HEK293T (cell line): ENCODE data around the gene CCNB1.

Experiments used
- CTBP1 ChIP-seq: fragments of 450-650 bp; IDR thresholded peaks from 2 replicates; pipeline ENCODE4 v1.6.1; 2016; ENCODE audit warnings: borderline replicate concordance
- ELF4 ChIP-seq: fragments of 450-650 bp; IDR thresholded peaks from 2 replicates; pipeline ENCODE4 v1.6.1; 2017; ENCODE audit warnings: antibody characterized with exemption
- FOXM1 ChIP-seq: fragments of 450-650 bp; IDR thresholded peaks from 2 replicates; pipeline ENCODE4 v1.6.1; 2017; ENCODE audit warnings: mild to moderate bottlenecking, borderline replicate concordance

DNA sequence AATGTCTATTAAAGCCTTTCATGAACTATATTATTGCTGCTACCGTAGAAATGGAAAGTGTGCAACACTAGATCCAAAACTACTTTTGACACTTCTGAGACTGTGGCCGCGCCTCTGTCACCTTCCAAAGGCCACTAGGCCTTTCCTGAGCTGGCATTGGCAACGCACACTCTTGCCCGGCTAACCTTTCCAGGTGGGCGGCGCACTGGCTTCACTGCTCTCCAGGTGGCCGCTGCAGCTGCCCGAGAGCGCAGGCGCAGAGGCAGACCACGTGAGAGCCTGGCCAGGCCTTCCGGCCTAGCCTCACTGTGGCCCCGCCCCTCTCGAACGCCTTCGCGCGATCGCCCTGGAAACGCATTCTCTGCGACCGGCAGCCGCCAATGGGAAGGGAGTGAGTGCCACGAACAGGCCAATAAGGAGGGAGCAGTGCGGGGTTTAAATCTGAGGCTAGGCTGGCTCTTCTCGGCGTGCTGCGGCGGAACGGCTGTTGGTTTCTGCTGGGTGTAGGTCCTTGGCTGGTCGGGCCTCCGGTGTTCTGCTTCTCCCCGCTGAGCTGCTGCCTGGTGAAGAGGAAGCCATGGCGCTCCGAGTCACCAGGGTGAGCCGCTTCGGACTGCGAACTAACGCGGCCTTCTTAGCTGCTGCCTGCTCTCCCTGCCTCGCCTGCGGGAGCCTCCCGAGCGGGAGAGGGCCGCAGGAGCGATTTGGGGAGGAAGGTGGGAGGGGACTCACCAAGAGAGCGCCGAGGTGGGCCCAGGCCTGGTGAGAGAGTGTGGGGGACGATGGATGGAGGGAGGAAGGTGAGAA is at the start of gene CCNB1:
- TF ChIP-seq FOXM1 (peak; percentile 100), CTBP1 (no peak), ELF4 (no peak)
